HEK293 (cell line): ENCODE data around the gene ONECUT2.
"Not testable (repeated sequence)": the region's sequence is repeated elsewhere in the genome, so short reads cannot be mapped to it uniquely, and the experiment has no call there.

Source experiments
- CTCF ChIP-seq: fragments of 450-650 bp; formaldehyde crosslinking; IDR thresholded peaks from 2 replicates; pipeline ENCODE4 v1.5.1; 2016; ENCODE audit warnings: missing biosample characterization, missing genetic modification characterization
- ELK4 ChIP-seq: IDR thresholded peaks from 2 replicates; pipeline ENCODE4 v1.6.1; 2011; ENCODE audit warnings: mild to moderate bottlenecking, low read depth, low read length, borderline replicate concordance
- HOXC10 ChIP-seq: sonication (generic); formaldehyde crosslinking; IDR thresholded peaks from 2 replicates; pipeline ENCODE4 v1.8.1; 2023; ENCODE audit warnings: mild to moderate bottlenecking, missing genetic modification reagents
- IKZF3 ChIP-seq: fragments of 450-650 bp; IDR thresholded peaks from 2 replicates; pipeline ENCODE4 v1.5.0; 2018; ENCODE audit warnings: missing biosample characterization, mild to moderate bottlenecking, missing genetic modification characterization, moderate library complexity
- KLF10 ChIP-seq: fragments of 450-650 bp; IDR thresholded peaks from 2 replicates; pipeline ENCODE4 v1.5.1; 2018; ENCODE audit warnings: missing biosample characterization, mild to moderate bottlenecking, missing genetic modification characterization
- PRDM10 ChIP-seq: fragments of 450-650 bp; formaldehyde crosslinking; IDR thresholded peaks from 2 replicates; pipeline ENCODE4 v1.5.1; 2016; ENCODE audit warnings: missing biosample characterization, missing genetic modification characterization
- ZNF24 ChIP-seq: fragments of 450-650 bp; formaldehyde crosslinking; IDR thresholded peaks from 2 replicates; pipeline ENCODE4 v1.5.1; 2016; ENCODE audit warnings: missing biosample characterization, missing genetic modification characterization
- ZSCAN16 ChIP-seq: fragments of 450-650 bp; formaldehyde crosslinking; IDR thresholded peaks from 2 replicates; pipeline ENCODE4 v1.5.1; 2016; ENCODE audit warnings: missing biosample characterization, missing genetic modification characterization
- ZSCAN5A ChIP-seq: fragments of 450-650 bp; formaldehyde crosslinking; IDR thresholded peaks from 2 replicates; pipeline ENCODE4 v1.5.1; 2016; ENCODE audit warnings: missing biosample characterization, missing genetic modification characterization

GRCh38 chr18:57394749-57395148, 40.4 kb upstream of the ONECUT2 start:
- TF ChIP-seq IKZF3 (tag by site-specific recombination); HOXC10 (CRISPR knock-in tag); CTCF (tag by site-specific recombination); ZSCAN5A (tag by site-specific recombination); ZSCAN16 (tag by site-specific recombination); KLF10 (tag by site-specific recombination); PRDM10 (tag by site-specific recombination); ZNF24; ELK4: not testable (repeated sequence)
